ENCODE data around the gene IFIT1. TPM values are rescaled to one million over a fixed set of nuclear protein-coding genes. Genes with fewer than 3 reads are reported as not detected.
"Not testable (repeated sequence)": the region's sequence is repeated elsewhere in the genome, so short reads cannot be mapped to it uniquely, and the experiment has no call there.

IFIT1 gene
- total RNA-seq, 2 donors from 2014 or later: 15.3 to 20.6 TPM

GRCh38 chr10:89419548-89419947 lies 27.1 kb downstream of the IFIT1 start:
- DNase-seq (no peak), ATAC-seq (no peak)
- intact Hi-C loops (cut with DNase I): no loop called here

GRCh38 chr10:89421018-89421476 lies 28.6 kb downstream of the IFIT1 start:
- DNase-seq (no peak), ATAC-seq (peak in 1 of 2 donors; percentile 57)
- intact Hi-C loops (cut with DNase I): loop anchor here in 1 of 2 donors (10.0 kb wide), 1 partner anchor 274 kb away; no protein-coding TSS in a partner anchor

DNA sequence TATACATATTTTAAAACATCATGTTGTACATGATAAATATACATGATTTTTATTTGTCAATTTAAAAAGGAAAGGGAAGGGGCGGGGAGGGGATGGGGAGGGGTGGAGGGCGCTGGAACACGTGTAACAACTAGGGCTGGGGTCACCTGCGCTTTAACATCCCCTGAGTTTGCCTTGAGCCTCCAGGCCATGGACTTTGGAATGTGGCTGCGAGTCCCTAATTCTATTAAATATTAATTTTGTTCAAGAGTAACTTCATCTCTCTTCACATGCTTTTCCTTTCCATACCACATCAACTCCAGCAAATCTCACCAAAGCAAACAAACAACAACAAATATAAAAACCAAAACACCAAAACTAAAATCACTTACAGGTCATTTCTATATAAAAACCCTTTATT lies 32.6 kb downstream of the IFIT1 start:
- intact Hi-C loops (cut with DNase I): loop anchor here (5.0 to 10.0 kb wide), 3 partner anchors 42 to 270 kb away; no protein-coding TSS in a partner anchor
- ATAC-seq: no peak
- DNase-seq: no peak

DNA sequence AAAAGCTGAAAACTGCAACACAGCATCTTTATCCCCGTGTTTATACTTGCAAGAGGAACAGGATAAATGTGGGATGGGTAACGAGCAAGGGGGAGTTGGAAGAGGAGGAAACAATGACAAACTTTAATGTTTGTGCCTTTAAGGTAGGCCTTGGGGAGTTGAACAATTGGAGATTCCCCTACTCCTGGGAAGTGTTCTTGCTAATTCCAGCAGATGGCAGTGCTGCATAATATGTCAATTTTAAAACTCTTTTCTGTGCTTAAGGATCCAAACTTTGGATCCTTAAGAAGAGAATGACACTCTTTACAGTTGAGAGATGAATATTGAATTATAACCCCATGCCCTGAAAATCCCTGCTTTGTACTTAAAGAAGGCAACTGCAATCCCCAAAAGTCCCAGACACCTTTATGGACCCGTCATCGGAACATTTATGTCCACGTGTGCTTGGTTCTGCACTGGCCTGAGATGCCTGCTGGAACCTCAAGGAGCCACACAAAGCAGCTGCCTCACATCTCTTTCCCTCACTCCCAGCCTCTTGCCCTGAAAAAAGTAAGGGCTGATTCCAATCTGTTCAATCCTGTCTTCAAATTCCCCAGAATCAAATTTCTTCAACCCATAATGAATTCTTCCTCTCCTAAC lies 33.9 kb downstream of the IFIT1 start:
- ATAC-seq: peak; percentile 71 to 75
- intact Hi-C loops (cut with DNase I): loop anchor here (2.0 to 10.0 kb wide), 5 partner anchors 41 to 268 kb away; no protein-coding TSS in a partner anchor
- no peak for DNase-seq

DNA sequence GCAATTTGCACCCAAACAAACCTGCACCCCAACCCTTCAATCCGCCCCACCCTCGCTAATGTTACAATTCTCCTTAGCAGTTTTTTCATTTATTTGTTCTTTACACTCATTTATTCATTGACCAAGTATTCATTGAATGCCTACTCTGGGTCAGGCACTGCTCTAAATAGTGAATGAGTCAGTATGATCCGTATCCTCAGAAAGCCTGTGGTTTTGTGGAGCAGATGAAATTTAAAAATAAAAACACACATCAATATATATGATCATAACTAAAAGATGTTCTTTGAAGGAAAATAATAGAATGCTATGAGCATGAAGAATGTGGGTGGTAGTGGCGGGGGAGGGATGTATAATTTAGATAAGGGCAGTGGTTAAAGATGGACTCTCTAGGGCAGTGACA lies 35.2 kb downstream of the IFIT1 start:
- ATAC-seq (peak in 1 of 2 donors; percentile 28), DNase-seq (no peak)
- intact Hi-C loops (cut with DNase I): loop anchor here (2.0 to 10.0 kb wide), 5 partner anchors 40 to 267 kb away; no protein-coding TSS in a partner anchor

- DNase-seq (no peak), ATAC-seq (peak; percentile 52 to 75)
- intact Hi-C loops (cut with DNase I): loop anchor here (5.0 to 10.0 kb wide), 3 partner anchors 38 to 266 kb away; no protein-coding TSS in a partner anchor
These were observed 36.5 kb downstream of the IFIT1 start for GRCh38 chr10:89428877-89429276.

DNA sequence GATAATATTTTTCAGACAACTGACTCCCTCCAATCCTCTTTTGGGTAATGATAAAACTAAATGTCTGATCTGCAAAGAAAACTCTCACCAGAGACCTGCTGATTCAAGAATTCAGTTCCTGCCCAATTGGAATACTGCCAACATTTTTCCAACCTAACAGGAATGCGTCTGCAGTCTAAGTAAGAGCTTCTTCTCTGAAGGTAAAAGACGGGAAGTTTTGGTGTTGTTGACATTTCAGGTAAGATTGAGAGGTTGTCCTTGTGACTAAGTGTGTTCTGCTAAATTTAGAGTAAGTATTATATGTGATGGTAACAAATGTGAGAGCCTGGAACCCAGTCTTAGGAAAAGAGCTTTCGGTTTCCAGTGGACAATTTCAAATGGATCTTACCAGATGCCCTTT lies 39.6 kb downstream of the IFIT1 start:
- ATAC-seq (peak in 1 of 2 donors; percentile 36), DNase-seq (no peak)
- intact Hi-C loops (cut with DNase I): no loop called here

DNA sequence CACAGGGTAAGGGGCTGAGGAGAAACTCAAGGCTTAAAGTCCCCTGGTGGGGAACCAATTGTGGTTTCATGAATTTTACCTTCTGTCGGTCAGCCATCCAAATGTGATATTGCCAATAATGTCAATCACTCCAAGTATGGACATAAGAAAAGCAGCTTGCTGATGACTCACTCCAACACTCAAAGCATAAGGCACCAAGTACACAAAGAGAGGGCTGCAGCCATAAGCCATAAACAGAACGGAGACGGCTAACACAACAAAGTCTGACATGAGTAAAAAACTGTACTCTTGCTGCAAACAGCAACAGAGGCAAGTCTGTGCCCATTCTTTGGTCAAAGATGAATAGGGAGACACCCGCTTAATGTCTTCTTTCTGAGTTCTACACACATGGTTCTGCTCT lies 46.1 kb downstream of the IFIT1 start:
- no peak for ATAC-seq
- no peak for DNase-seq
- intact Hi-C loops (cut with DNase I): no loop called here

- ATAC-seq (peak; percentile 85 to 90), DNase-seq (peak; percentile 52)
- intact Hi-C loops (cut with DNase I): no loop called here
These were observed 48.0 kb downstream of the IFIT1 start for GRCh38 chr10:89440226-89441009.

DNA sequence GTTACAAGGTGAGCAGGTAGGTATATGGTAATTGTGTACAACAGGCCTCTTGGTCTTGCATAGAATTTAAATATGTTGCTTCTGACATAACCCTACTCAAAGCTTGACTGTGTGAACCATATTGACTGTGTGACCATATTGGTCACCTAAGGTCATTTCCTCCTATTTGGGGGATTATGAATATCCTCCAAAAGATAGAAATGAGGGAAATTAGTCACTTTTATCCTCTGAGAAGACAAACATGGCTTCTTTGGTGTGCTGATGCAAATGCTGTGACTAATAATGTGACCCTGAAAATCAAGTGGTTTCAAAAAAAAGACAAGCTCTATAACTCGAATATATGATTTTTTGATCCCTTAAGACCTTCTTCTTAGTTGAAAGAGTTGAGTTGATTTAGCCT lies 49.9 kb downstream of the IFIT1 start:
- DNase-seq (no peak), ATAC-seq (no peak)
- intact Hi-C loops (cut with DNase I): no loop called here

DNA sequence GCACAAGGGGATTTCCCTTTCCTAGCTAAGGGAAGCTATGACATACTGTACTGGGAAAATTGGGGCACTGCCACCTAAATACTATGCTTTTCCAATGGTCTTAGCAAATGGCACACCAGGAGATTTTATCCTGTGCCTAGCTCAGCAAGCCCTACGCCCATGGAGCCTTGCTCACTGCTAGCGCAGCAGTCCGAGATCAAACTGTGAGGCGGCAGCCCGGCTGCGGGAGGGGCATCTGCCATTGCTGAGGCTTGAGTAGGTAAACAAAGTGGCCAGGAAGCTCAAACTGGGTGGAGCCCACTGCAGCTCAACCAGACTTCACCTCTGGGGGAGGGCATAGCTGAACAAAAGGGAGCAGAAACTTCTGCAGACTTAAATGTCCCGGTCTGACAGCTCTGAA lies 52.4 kb downstream of the IFIT1 start:
- intact Hi-C loops (cut with DNase I); DNase-seq; ATAC-seq: not testable (repeated sequence)

DNA sequence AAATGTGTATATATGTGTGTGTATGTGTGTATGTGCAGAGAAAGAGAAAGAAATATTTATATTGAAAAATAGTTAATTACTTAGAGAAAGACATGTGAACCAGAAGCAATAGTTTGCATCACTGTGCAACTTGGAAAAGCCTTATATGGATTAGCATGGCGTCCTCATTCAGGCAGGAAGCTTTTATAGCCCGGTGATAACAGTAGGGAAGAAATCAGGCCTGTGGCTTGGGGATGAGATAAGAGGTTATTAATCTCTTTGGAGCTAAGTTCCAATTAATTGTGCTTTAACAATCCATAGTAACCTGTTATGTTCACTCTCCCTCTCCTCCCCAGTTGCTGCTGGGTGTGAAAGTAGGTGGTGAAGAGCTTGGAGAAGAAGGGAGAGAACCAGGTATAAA lies 58.5 kb downstream of the IFIT1 start:
- intact Hi-C loops (cut with DNase I): no loop called here
- ATAC-seq (no peak), DNase-seq (no peak)

- no peak for ATAC-seq
- intact Hi-C loops (cut with DNase I): no loop called here
- DNase-seq: no peak
These were observed 59.8 kb downstream of the IFIT1 start for GRCh38 chr10:89452193-89452592.

DNA sequence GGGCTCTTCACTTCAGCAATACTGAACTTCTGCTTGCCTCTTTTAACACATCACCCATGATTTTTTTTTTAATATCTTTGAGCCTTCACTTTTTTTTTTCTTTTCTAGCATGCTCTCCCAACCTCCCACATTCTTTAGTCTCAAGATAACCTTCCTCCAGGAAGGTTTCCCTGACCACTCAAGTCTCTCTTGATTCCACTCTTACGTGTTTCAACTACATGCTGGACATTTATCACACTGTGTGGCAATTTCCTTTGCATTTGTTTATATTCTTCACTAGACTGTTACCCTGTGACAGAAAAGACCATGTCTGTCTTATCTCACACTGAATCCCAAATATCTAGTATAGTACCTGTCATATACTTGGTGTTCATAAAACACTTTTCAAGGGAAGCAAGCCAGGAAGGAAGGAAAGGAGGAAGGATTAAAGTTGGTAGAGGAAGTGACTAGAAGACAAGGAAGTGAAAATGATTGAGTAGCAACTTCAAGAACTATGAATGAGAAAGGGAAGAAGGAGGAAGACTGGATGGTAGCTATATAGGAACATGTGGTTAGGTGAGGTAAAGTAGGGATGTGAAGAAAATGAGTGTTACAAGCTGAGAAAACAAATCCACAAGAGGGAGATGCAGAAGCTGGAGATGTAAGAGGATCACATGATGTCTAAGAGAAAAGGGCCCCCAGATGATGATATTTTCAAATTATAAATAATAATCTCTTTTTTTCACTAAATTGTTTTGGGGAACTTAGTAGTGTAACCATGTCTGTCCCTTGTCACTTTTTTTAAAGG lies 62.3 kb downstream of the IFIT1 start:
- DNase-seq (no peak), ATAC-seq (no peak)
- intact Hi-C loops (cut with DNase I): no loop called here

Other genes with a start within 250 kb of the IFIT1 start
- gene CH25H, start 185.3 kb upstream of the IFIT1 start, total RNA-seq: 1 to 10 TPM in 1 of 2 donors, under 1 TPM in 1; 0.44 to 1.2 TPM
- 10 to 100 TPM; 35.8 to 45.7 TPM for gene LIPA, start 140.8 kb upstream of the IFIT1 start, total RNA-seq
- gene IFIT2, start 90.6 kb upstream of the IFIT1 start, total RNA-seq: 1 to 10 TPM; 3.5 to 4.6 TPM
- gene IFIT3, start 64.6 kb upstream of the IFIT1 start, total RNA-seq: 10 to 100 TPM in 1 of 2 donors, 1 to 10 TPM in 1; 8.6 to 19.9 TPM
- gene IFIT1B, start 14.6 kb upstream of the IFIT1 start, total RNA-seq: not detected
- 10 to 100 TPM; 10.1 to 14.5 TPM for gene IFIT5, start 21.9 kb downstream of the IFIT1 start, total RNA-seq
- gene SLC16A12, start 143.0 kb downstream of the IFIT1 start, total RNA-seq: 1 to 10 TPM; 2.3 to 6.2 TPM

All from left cardiac atrium (tissue), 4 donors.